Measurements from ENCODE around the gene BMERB1. TPM values are rescaled to one million over a fixed set of nuclear protein-coding genes. Genes with fewer than 3 reads are reported as not detected.

Gene BMERB1
- total RNA-seq, 1 experiment from 2014 or later, result 13.6 TPM

DNA sequence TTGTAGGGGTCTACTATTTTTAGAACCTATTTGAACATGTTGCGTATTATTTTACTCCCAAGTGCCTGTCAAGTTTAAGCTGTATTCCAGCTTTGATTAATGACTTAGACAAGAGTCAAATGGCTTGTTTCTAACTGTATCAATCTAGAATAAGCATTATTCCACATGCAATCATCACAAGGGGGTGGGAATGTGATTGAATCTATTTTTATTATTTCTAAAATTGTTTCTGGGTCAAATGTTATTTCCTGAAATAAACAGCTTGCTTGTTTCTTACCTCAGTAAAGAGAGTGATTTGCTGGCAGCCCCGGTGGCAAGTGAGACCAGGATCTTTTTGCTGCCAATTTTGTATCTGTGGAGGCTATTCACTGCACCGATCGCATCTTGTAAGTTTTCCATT, 187.1 kb downstream of the BMERB1 start:
- no peaks in the 10 kb centered on the region for H3K4me1 Mint-ChIP-seq
- no peak for DNase-seq (ENCODE audit: low spot score)
- ChIA-PET CTCF (interaction anchor here (1.8 kb wide), 1 partner anchor 21 kb away, joined by 4 read pairs; the partner anchor contains the start of gene MARF1), POLR2A (interaction anchor here (0.6 kb wide), 1 partner anchor 69 kb away, joined by 3 read pairs; no protein-coding TSS in a partner anchor)
- no peaks in the 10 kb centered on the region for H3K27me3 Mint-ChIP-seq (ENCODE audit: low read depth)
- TF ChIP-seq ZNF396 (CRISPR knock-in tag; IDR thresholded peaks at IDR 0.05; ENCODE audit: borderline replicate concordance), result no peak
- TF ChIP-seq NR2C2 (CRISPR knock-in tag; IDR thresholded peaks at IDR 0.05), result no peak
- TF ChIP-seq, protein P1, sequence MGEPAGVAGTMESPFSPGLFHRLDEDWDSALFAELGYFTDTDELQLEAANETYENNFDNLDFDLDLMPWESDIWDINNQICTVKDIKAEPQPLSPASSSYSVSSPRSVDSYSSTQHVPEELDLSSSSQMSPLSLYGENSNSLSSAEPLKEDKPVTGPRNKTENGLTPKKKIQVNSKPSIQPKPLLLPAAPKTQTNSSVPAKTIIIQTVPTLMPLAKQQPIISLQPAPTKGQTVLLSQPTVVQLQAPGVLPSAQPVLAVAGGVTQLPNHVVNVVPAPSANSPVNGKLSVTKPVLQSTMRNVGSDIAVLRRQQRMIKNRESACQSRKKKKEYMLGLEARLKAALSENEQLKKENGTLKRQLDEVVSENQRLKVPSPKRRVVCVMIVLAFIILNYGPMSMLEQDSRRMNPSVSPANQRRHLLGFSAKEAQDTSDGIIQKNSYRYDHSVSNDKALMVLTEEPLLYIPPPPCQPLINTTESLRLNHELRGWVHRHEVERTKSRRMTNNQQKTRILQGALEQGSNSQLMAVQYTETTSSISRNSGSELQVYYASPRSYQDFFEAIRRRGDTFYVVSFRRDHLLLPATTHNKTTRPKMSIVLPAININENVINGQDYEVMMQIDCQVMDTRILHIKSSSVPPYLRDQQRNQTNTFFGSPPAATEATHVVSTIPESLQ (CRISPR knock-in tag; IDR thresholded peaks at IDR 0.05), result no peak
- no peak for TF ChIP-seq KAT7 (CRISPR knock-in tag; IDR thresholded peaks at IDR 0.05; ENCODE audit: borderline replicate concordance)
- peaks cover 61% of the 10 kb centered on the region for H3K36me3 Mint-ChIP-seq
- no peaks in the 10 kb centered on the region for H3K9me3 Mint-ChIP-seq
- H3K27ac Mint-ChIP-seq, result no peak overlapping the region
- H3K4me3 Mint-ChIP-seq, result no peak overlapping the region
- no peak for ATAC-seq

DNA sequence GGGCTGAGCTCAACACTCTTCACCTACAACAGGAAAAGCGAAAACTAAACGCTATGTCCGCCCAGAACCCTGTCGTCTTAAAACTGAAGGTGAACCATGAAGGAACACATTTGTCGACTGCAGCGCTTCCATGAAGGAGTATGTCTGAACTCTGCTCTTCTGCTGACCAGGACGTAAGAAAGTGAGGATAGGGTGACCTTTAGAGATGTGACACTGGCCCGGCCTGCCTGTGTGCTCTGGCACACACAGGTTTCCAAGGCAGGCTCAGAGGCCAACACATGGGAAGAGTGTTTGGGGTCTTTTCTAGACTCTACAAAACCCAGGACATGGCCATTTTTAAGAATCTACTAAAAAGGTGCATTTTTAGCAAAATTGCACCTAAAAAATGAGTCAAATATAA, 187.5 kb downstream of the BMERB1 start:
- POLR2A ChIA-PET, result interaction anchor here (0.6 kb wide), 1 partner anchor 68 kb away, joined by 3 read pairs; no protein-coding TSS in a partner anchor
- peaks cover 57% of the 10 kb centered on the region for H3K36me3 Mint-ChIP-seq
- TF ChIP-seq, protein P2, sequence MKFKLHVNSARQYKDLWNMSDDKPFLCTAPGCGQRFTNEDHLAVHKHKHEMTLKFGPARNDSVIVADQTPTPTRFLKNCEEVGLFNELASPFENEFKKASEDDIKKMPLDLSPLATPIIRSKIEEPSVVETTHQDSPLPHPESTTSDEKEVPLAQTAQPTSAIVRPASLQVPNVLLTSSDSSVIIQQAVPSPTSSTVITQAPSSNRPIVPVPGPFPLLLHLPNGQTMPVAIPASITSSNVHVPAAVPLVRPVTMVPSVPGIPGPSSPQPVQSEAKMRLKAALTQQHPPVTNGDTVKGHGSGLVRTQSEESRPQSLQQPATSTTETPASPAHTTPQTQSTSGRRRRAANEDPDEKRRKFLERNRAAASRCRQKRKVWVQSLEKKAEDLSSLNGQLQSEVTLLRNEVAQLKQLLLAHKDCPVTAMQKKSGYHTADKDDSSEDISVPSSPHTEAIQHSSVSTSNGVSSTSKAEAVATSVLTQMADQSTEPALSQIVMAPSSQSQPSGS (CRISPR knock-in tag; IDR thresholded peaks at IDR 0.05; ENCODE audit: borderline replicate concordance, low read depth), result no peak
- no peak for TF ChIP-seq NR1H2 (CRISPR knock-in tag; IDR thresholded peaks at IDR 0.05)
- no peak for TF ChIP-seq TEAD4 (CRISPR knock-in tag; IDR thresholded peaks at IDR 0.05)
- TF ChIP-seq CBFB (CRISPR knock-in tag; IDR thresholded peaks at IDR 0.05; ENCODE audit: low read depth), result no peak
- no peak for TF ChIP-seq NR2C2 (CRISPR knock-in tag; IDR thresholded peaks at IDR 0.05)
- TF ChIP-seq SMAD3 (CRISPR knock-in tag; IDR thresholded peaks at IDR 0.05; ENCODE audit: borderline replicate concordance), result no peak
- TF ChIP-seq, protein P3, sequence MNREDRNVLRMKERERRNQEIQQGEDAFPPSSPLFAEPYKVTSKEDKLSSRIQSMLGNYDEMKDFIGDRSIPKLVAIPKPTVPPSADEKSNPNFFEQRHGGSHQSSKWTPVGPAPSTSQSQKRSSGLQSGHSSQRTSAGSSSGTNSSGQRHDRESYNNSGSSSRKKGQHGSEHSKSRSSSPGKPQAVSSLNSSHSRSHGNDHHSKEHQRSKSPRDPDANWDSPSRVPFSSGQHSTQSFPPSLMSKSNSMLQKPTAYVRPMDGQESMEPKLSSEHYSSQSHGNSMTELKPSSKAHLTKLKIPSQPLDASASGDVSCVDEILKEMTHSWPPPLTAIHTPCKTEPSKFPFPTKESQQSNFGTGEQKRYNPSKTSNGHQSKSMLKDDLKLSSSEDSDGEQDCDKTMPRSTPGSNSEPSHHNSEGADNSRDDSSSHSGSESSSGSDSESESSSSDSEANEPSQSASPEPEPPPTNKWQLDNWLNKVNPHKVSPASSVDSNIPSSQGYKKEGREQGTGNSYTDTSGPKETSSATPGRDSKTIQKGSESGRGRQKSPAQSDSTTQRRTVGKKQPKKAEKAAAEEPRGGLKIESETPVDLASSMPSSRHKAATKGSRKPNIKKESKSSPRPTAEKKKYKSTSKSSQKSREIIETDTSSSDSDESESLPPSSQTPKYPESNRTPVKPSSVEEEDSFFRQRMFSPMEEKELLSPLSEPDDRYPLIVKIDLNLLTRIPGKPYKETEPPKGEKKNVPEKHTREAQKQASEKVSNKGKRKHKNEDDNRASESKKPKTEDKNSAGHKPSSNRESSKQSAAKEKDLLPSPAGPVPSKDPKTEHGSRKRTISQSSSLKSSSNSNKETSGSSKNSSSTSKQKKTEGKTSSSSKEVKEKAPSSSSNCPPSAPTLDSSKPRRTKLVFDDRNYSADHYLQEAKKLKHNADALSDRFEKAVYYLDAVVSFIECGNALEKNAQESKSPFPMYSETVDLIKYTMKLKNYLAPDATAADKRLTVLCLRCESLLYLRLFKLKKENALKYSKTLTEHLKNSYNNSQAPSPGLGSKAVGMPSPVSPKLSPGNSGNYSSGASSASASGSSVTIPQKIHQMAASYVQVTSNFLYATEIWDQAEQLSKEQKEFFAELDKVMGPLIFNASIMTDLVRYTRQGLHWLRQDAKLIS (CRISPR knock-in tag; IDR thresholded peaks at IDR 0.05; ENCODE audit: borderline replicate concordance), result no peak

DNA sequence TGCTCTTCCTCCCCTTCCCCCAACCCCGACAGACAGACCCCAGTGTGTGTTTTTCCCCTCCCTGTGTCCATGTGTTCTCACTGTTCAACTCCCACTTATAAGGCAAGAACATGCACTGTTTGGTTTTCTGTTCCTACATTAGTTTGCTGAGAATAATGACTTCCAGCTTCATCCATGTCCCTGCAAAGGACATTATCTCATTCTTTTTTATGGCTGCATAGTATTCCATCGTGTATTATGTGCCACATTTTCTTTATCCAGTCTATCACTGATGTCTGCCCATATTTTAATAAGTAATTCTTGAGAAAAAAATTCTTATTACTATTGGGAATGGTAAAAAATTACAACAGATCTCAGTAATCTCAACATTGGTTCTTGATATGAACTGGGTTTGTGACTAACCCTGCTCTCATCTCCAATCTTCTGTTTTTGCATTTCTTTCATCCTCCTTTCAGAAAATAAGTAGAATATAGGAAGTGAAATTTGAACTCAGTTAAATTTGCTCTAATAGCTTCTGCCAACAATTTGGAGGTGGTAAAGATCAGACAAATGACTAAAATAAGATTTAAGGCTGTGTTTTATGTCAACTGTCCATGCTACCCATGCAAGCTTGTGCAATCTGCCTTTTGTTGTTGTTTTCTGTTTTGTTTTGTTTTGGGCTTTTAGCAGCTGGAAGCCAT, 197.5 kb downstream of the BMERB1 start:
- Mint-ChIP-seq H3K27me3 (ENCODE audit: low read depth) (no peaks in the 10 kb centered on the region), H3K4me1 (no peaks in the 10 kb centered on the region), H3K36me3 (peaks cover 51% of the 10 kb centered on the region), H3K27ac (no peak overlapping the region), H3K4me3 (no peak overlapping the region), H3K9me3 (peaks cover 4% of the 10 kb centered on the region; the same call in 1 of the 2 replicates)
- ATAC-seq, result no peak
- CTCF ChIA-PET, result no interaction called here
- POLR2A ChIA-PET, result no interaction called here
- no peak for DNase-seq (ENCODE audit: low spot score)
- TF ChIP-seq CBFB (CRISPR knock-in tag; IDR thresholded peaks at IDR 0.05; ENCODE audit: low read depth), result no peak
- TF ChIP-seq ZNF317 (CRISPR knock-in tag; IDR thresholded peaks at IDR 0.05; ENCODE audit: borderline replicate concordance, low read depth), result no peak
- TF ChIP-seq, protein P1 (CRISPR knock-in tag; IDR thresholded peaks at IDR 0.05), result no peak
- TF ChIP-seq, protein P4, sequence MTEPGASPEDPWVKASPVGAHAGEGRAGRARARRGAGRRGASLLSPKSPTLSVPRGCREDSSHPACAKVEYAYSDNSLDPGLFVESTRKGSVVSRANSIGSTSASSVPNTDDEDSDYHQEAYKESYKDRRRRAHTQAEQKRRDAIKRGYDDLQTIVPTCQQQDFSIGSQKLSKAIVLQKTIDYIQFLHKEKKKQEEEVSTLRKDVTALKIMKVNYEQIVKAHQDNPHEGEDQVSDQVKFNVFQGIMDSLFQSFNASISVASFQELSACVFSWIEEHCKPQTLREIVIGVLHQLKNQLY (CRISPR knock-in tag; IDR thresholded peaks at IDR 0.05), result no peak
- no peak for TF ChIP-seq TP53 (CRISPR knock-in tag; IDR thresholded peaks at IDR 0.05)
- TF ChIP-seq ZNF219 (CRISPR knock-in tag; IDR thresholded peaks at IDR 0.05; ENCODE audit: borderline replicate concordance), result no peak
- TF ChIP-seq ETV6 (CRISPR knock-in tag; IDR thresholded peaks at IDR 0.05), result no peak
- TF ChIP-seq, protein P5, sequence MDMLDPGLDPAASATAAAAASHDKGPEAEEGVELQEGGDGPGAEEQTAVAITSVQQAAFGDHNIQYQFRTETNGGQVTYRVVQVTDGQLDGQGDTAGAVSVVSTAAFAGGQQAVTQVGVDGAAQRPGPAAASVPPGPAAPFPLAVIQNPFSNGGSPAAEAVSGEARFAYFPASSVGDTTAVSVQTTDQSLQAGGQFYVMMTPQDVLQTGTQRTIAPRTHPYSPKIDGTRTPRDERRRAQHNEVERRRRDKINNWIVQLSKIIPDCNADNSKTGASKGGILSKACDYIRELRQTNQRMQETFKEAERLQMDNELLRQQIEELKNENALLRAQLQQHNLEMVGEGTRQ (CRISPR knock-in tag; IDR thresholded peaks at IDR 0.05), result no peak

More for the DNA sequence above, 187.5 kb downstream of the BMERB1 start:
- no peaks in the 10 kb centered on the region for H3K4me1 Mint-ChIP-seq
- no peaks in the 10 kb centered on the region for H3K27me3 Mint-ChIP-seq (ENCODE audit: low read depth)
- no peak for ATAC-seq
- no peaks in the 10 kb centered on the region for H3K9me3 Mint-ChIP-seq
- no peak for DNase-seq (ENCODE audit: low spot score)
- no peak overlapping the region for H3K27ac Mint-ChIP-seq
- CTCF ChIA-PET, result interaction anchor here (1.8 kb wide), 1 partner anchor 21 kb away, joined by 4 read pairs; the partner anchor contains the start of gene MARF1
- H3K4me3 Mint-ChIP-seq, result no peak overlapping the region
